Ishikawa (cell line): ENCODE results near the gene KLHL26.

Source experiments
- RAD21 ChIP-seq: IDR thresholded peaks from 2 replicates; pipeline ENCODE4 v1.6.1; 2012; ENCODE audit warnings: low read depth
- TAF1 ChIP-seq: IDR thresholded peaks from 2 replicates; pipeline ENCODE4 v1.6.1; 2012; ENCODE audit warnings: low read depth, mild to moderate bottlenecking

DNA sequence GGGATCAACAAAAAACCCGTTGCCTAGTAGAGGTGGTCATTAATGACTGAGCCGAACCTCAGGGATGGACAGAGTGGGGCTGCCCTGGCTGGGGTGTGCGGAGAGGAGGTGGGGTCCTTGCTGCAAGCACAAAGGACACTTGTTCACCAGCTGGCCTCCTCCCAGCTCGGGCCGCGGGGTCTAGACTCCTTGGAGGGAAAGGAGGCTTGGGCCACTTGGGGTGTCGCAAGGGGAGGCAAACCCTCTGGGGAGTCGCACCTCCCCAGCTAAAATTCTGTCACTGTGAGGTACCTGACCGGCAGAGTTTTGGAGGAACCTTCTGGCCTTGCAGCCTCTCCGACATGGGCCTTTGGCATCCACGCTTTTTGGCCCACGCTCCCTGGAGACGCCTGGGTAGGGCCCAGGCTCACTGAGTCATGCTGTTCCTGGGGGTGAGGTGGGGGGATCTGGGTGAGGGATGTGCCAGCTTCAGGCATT lies 8.2 kb downstream of the KLHL26 start:
- TF ChIP-seq TAF1 = no peak
- TF ChIP-seq RAD21 = no peak
